SK-N-SH (cell line): ENCODE data around the gene LENG1. TPM values are rescaled to one million over a fixed set of nuclear protein-coding genes. Genes with fewer than 3 reads are reported as not detected.

Experiments
- CTCF ChIA-PET: fragments of 300-600, 350-600 bp; formaldehyde crosslinking; extraction: SDS; loops from one replicate; lab custom pipeline; 2021; lab: Yijun Ruan, JAX
- POLR2A ChIA-PET: fragments of 350-600 bp; sonication (Branson Sonifier 250); formaldehyde crosslinking; extraction: SDS; loops from one replicate; lab custom pipeline; 2020; ENCODE audit warnings: antibody characterized with exemption, inconsistent platforms; lab: Yijun Ruan, JAX
- DNase-seq: peaks from one replicate; pipeline ENCODE4 v3.0.0; 2012
- H2AFZ ChIP-seq: fragments of 200-600 bp; sonication (generic); 2 replicates; pipeline ENCODE4 v1.8.1; 2016; ENCODE audit warnings: antibody characterized with exemption, mild to moderate bottlenecking, low read depth
- H3F3A ChIP-seq: fragments of 200-600 bp; sonication (generic); replicated peaks from 2 replicates; pipeline ENCODE3; 2016; ENCODE audit warnings: antibody characterized with exemption, mild to moderate bottlenecking; ENCODE audit not compliant: insufficient read depth
- H3K27ac ChIP-seq, 2 experiments: fragments of 200-500 bp in 1 of 2; fragments of 200-600 bp in 1 of 2; sonication (Bioruptor generic) in 1 of 2; sonication (generic), shearing (Covaris generic) in 1 of 2; 2 replicates each; pipeline versions ENCODE4 v1.5.1 to v1.6.1; 2014 to 2016; ENCODE audit warnings: low read depth in 2 of 2, inconsistent platforms in 1 of 2, low read length in 1 of 2, mild to moderate bottlenecking in 1 of 2, mixed read lengths in 1 of 2
- H3K27me3 ChIP-seq: fragments of 200-600 bp; sonication (generic), shearing (Covaris generic); 2 replicates; pipeline ENCODE4 v1.6.1; 2016; ENCODE audit warnings: mixed run types; ENCODE audit not compliant: insufficient read depth
- H3K36me3 ChIP-seq, 2 experiments: fragments of 200-500 bp in 1 of 2; fragments of 200-600 bp in 1 of 2; sonication (Bioruptor generic) in 1 of 2; sonication (generic) in 1 of 2; replicated peaks in 1 of 2; 2 replicates each; pipeline versions ENCODE3 to v1.5.1; 2014 to 2016; ENCODE audit warnings: low read length in 1 of 2, mild to moderate bottlenecking in 1 of 2; ENCODE audit not compliant: insufficient read depth in 2 of 2, control insufficient read depth in 1 of 2
- H3K4me1 ChIP-seq, 2 experiments: fragments of 200-500 bp in 1 of 2; fragments of 200-600 bp in 1 of 2; sonication (Bioruptor generic) in 1 of 2; sonication (generic), shearing (Covaris generic) in 1 of 2; 2 replicates each; pipeline versions ENCODE4 v1.5.1 to v1.6.1; 2014 to 2016; ENCODE audit warnings: low read depth in 1 of 2, low read length in 1 of 2, mixed run types in 1 of 2; ENCODE audit not compliant: insufficient read depth in 2 of 2, control insufficient read depth in 1 of 2
- H3K4me2 ChIP-seq: fragments of 200-600 bp; sonication (generic), shearing (Covaris generic); 2 replicates; pipeline ENCODE4 v1.6.1; 2017; ENCODE audit warnings: mixed run types
- H3K4me3 ChIP-seq, 2 experiments: fragments of 200-500 bp in 1 of 2; fragments of 200-600 bp in 1 of 2; sonication (Bioruptor generic) in 1 of 2; sonication (generic), shearing (Covaris generic) in 1 of 2; 2 replicates each; pipeline versions ENCODE4 v1.5.1 to v1.8.1; 2014 to 2016; ENCODE audit warnings: low read depth in 2 of 2, inconsistent platforms in 1 of 2, low read length in 1 of 2, mild to moderate bottlenecking in 1 of 2, mixed read lengths in 1 of 2, moderate library complexity in 1 of 2
- H3K79me2 ChIP-seq: fragments of 200-600 bp; sonication (generic); 2 replicates; pipeline ENCODE4 v1.8.1; 2017; ENCODE audit warnings: mild to moderate bottlenecking; ENCODE audit not compliant: insufficient read depth
- H3K9ac ChIP-seq: fragments of 200-600 bp; sonication (generic); 2 replicates; pipeline ENCODE4 v1.6.1; 2017; ENCODE audit warnings: mixed run types
- H3K9me2 ChIP-seq: fragments of 200-600 bp; sonication (generic); 2 replicates; pipeline ENCODE4 v1.6.1; 2017; ENCODE audit warnings: mixed run types
- H3K9me3 ChIP-seq: fragments of 200-600 bp; sonication (generic); 2 replicates; pipeline ENCODE4 v1.6.1; 2017; ENCODE audit warnings: mixed run types, mild to moderate bottlenecking, moderate library complexity
- H4K20me1 ChIP-seq: fragments of 200-600 bp; sonication (generic); 2 replicates; pipeline ENCODE4 v1.6.1; 2017; ENCODE audit warnings: mild to moderate bottlenecking, mixed run types; ENCODE audit not compliant: insufficient read depth
- CTCF ChIP-seq: fragments of 200-600 bp; sonication (generic); IDR thresholded peaks from 2 replicates; pipeline ENCODE4 v1.6.1; 2017; ENCODE audit warnings: antibody characterized with exemption, mild to moderate bottlenecking, moderate library complexity
- EP300 ChIP-seq, 2 experiments: IDR thresholded peaks; 2 replicates each; pipeline versions ENCODE4 v1.4.0 to v1.6.1; 2012; ENCODE audit warnings: borderline replicate concordance in 1 of 2, low read depth in 1 of 2, low read length in 1 of 2
- FOXJ3 ChIP-seq: sonication (generic); formaldehyde crosslinking; IDR thresholded peaks from 2 replicates; pipeline ENCODE4 v1.5.1; 2020; ENCODE audit warnings: mild to moderate bottlenecking, missing genetic modification reagents
- GABPA ChIP-seq: IDR thresholded peaks from 2 replicates; pipeline ENCODE4 v1.4.0; 2012; ENCODE audit warnings: low read depth, mild to moderate bottlenecking
- GATA2 ChIP-seq: sonication (generic); formaldehyde crosslinking; IDR thresholded peaks from 2 replicates; pipeline ENCODE4 v1.5.0; 2020; ENCODE audit warnings: mild to moderate bottlenecking, missing genetic modification reagents
- MAX ChIP-seq: IDR thresholded peaks from 2 replicates; pipeline ENCODE4 v1.4.0; 2012; ENCODE audit warnings: low read depth
- MXI1 ChIP-seq: IDR thresholded peaks from 2 replicates; pipeline ENCODE4 v1.6.1; 2012; ENCODE audit warnings: mild to moderate bottlenecking, low read depth, low read length, improper control_type of control experiment
- PBX3 ChIP-seq: IDR thresholded peaks from 2 replicates; pipeline ENCODE4; 2012
- POLR2AphosphoS5 ChIP-seq: IDR thresholded peaks from 2 replicates; pipeline ENCODE4 v1.6.1; 2012; ENCODE audit warnings: low read depth, low read length
- RCOR1 ChIP-seq: fragments of 150-350 bp; IDR thresholded peaks from 2 replicates; pipeline ENCODE4 v1.6.1; 2017; ENCODE audit warnings: antibody characterized with exemption, low read length
- REST ChIP-seq: IDR thresholded peaks from 2 replicates; pipeline ENCODE4 v1.6.1; 2012; ENCODE audit warnings: mild to moderate bottlenecking, low read depth, low read length, moderate library complexity
- RFX5 ChIP-seq: IDR thresholded peaks from 2 replicates; pipeline ENCODE4 v1.6.1; 2012; ENCODE audit warnings: mild to moderate bottlenecking, improper control_type of control experiment, low read length
- SIN3A ChIP-seq: IDR thresholded peaks from 2 replicates; pipeline ENCODE4 v1.6.1; 2012; ENCODE audit warnings: low read depth, mild to moderate bottlenecking, low read length, moderate library complexity, borderline replicate concordance
- TAF1 ChIP-seq: IDR thresholded peaks from 2 replicates; pipeline ENCODE4 v1.6.1; 2012; ENCODE audit warnings: low read depth, mild to moderate bottlenecking, low read length, moderate library complexity, borderline replicate concordance
- TCF12 ChIP-seq: IDR thresholded peaks from 2 replicates; pipeline ENCODE4 v1.4.0; 2012
- USF2 ChIP-seq: fragments of 150-350 bp; IDR thresholded peaks from 2 replicates; pipeline ENCODE4 v1.6.1; 2017; ENCODE audit warnings: antibody characterized with exemption, low read length, low read depth, borderline replicate concordance
- ZBTB33 ChIP-seq: IDR thresholded peaks from 2 replicates; pipeline ENCODE4 v1.4.0; 2012; ENCODE audit warnings: low read depth, borderline replicate concordance
- WGBS: methylation state at CpG from one replicate; pipeline ENCODE4 v1.1.6; 2017; ENCODE audit warnings: low lambda C conversion rate; 5-methylcytosine and 5-hydroxymethylcytosine counted together
- polyA plus RNA-seq, 3 experiments: library from polyadenylated mRNA; depleted of rRNA; stranded (reverse); fragments of >200 nt; gene quantifications; 2 replicates each; pipeline ENCODE4 v1.2.3, GENCODE V29; 2012

Gene LENG1
- polyA plus RNA-seq, 1 of the 3 experiments (the other 2 are of a cell fraction) = 11.4 TPM

GRCh38 chr19:54154603-54155345 lies 4.7 kb downstream of the LENG1 start:
- H2AFZ ChIP-seq = no peak overlapping the region
- H3K9ac ChIP-seq = no peak overlapping the region
- ChIA-PET CTCF (no interaction called here), POLR2A (interaction anchor here (0.9 kb wide), 1 partner anchor 13 kb away, joined by 3 read pairs; no protein-coding TSS in a partner anchor)
- peaks cover 19% of the 10 kb centered on the region for H3F3A ChIP-seq
- no peak overlapping the region for H3K4me3 ChIP-seq
- no peak overlapping the region for H3K4me2 ChIP-seq
- no peak for DNase-seq
- H3K27ac ChIP-seq = no peak overlapping the region
- TF ChIP-seq MAX (no peak), GABPA (no peak), POLR2AphosphoS5 (no peak), GATA2 (CRISPR knock-in tag) (no peak), EP300 (IDR thresholded peaks at IDR 0.05; ENCODE audit: borderline replicate concordance in 1 of 2, low read depth in 1 of 2, low read length in 1 of 2) (no peak), FOXJ3 (CRISPR knock-in tag) (no peak), SIN3A (no peak), USF2 (no peak), RCOR1 (no peak), MXI1 (no peak), RFX5 (no peak), TAF1 (no peak), PBX3 (no peak), CTCF (no peak), REST (no peak), TCF12 (no peak), ZBTB33 (no peak)
- H3K4me1 ChIP-seq = peaks cover 7 to 9% of the 10 kb centered on the region in 2 experiments; a peak in 2 of 4 replicates
- peaks cover 37 to 67% of the 10 kb centered on the region in 2 experiments for H3K36me3 ChIP-seq
- 87% methylated on average over 17 of the region's 18 CpGs for WGBS
- no peaks in the 10 kb centered on the region for H3K9me3 ChIP-seq
- no peaks in the 10 kb centered on the region for H3K27me3 ChIP-seq
- no peaks in the 10 kb centered on the region for H4K20me1 ChIP-seq
- H3K79me2 ChIP-seq = peaks cover 10% of the 10 kb centered on the region; the same call in 1 of the 2 replicates
- H3K9me2 ChIP-seq = no peaks in the 10 kb centered on the region
